PFSK-1 (cell line): ENCODE results near the gene SERGEF.

Experiments used
- FOXP2 ChIP-seq: optimal IDR thresholded peaks from 2 replicates; pipeline ENCODE3; 2011; ENCODE audit warnings: borderline replicate concordance, control low read depth, inconsistent platforms; ENCODE audit not compliant: insufficient read depth; ENCODE audit errors: extremely low read length, extremely low read depth
- POLR2AphosphoS5 ChIP-seq: IDR thresholded peaks from 2 replicates; pipeline ENCODE4 v1.6.1; 2012; ENCODE audit warnings: low read depth, mild to moderate bottlenecking, control low read depth, low read length, moderate library complexity
- SIN3A ChIP-seq: IDR thresholded peaks from 2 replicates; pipeline ENCODE4 v1.6.1; 2012; ENCODE audit warnings: mild to moderate bottlenecking, low read length, moderate library complexity, borderline replicate concordance; ENCODE audit not compliant: insufficient read depth
- TAF1 ChIP-seq: IDR thresholded peaks from 2 replicates; pipeline ENCODE4 v1.6.1; 2012; ENCODE audit warnings: low read length, control low read depth, borderline replicate concordance; ENCODE audit not compliant: insufficient read depth
- TF ChIP-seq, protein P1 (sequence below), 2 experiments: IDR thresholded peaks; 2 replicates each; pipeline versions ENCODE4 v1.6.1 to v1.8.0; 2011 to 2012; ENCODE audit warnings: low read depth in 2 of 2, low read length in 2 of 2, control low read depth in 1 of 2, inconsistent platforms in 1 of 2, mild to moderate bottlenecking in 1 of 2, moderate library complexity in 1 of 2; ENCODE audit not compliant: insufficient read depth in 1 of 2

Gene SERGEF

GRCh38 chr11:17950644-17951043 lies 62.2 kb downstream of the SERGEF start:
- no peak for TF ChIP-seq POLR2AphosphoS5
- TF ChIP-seq, protein P1, sequence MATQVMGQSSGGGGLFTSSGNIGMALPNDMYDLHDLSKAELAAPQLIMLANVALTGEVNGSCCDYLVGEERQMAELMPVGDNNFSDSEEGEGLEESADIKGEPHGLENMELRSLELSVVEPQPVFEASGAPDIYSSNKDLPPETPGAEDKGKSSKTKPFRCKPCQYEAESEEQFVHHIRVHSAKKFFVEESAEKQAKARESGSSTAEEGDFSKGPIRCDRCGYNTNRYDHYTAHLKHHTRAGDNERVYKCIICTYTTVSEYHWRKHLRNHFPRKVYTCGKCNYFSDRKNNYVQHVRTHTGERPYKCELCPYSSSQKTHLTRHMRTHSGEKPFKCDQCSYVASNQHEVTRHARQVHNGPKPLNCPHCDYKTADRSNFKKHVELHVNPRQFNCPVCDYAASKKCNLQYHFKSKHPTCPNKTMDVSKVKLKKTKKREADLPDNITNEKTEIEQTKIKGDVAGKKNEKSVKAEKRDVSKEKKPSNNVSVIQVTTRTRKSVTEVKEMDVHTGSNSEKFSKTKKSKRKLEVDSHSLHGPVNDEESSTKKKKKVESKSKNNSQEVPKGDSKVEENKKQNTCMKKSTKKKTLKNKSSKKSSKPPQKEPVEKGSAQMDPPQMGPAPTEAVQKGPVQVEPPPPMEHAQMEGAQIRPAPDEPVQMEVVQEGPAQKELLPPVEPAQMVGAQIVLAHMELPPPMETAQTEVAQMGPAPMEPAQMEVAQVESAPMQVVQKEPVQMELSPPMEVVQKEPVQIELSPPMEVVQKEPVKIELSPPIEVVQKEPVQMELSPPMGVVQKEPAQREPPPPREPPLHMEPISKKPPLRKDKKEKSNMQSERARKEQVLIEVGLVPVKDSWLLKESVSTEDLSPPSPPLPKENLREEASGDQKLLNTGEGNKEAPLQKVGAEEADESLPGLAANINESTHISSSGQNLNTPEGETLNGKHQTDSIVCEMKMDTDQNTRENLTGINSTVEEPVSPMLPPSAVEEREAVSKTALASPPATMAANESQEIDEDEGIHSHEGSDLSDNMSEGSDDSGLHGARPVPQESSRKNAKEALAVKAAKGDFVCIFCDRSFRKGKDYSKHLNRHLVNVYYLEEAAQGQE (IDR thresholded peaks at IDR 0.05; ENCODE audit: insufficient read depth in 1 of 2, low read depth in 2 of 2, low read length in 2 of 2): no peak
- no peak for TF ChIP-seq SIN3A
- no peak for TF ChIP-seq FOXP2
- no peak for TF ChIP-seq TAF1

DNA sequence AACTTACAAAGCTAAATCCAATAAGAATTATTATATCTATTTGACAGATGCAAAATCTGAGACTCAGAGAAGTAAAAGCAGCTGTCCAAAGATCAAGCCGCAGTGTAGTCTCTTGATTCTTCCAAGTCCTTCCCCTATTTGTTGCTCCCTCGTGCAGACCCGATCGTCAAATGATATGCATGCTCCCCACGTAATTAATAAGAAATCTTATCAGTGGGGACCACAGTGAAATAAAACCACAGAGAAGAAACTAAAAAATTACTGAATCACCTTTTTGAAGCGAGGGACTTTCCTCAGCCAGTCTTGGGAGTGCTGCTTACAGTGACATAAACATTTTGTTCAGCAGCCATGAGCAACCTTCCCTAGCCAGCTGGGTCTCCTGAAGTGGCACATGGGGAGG lies 64.6 kb downstream of the SERGEF start:
- TF ChIP-seq POLR2AphosphoS5: no peak

DNA sequence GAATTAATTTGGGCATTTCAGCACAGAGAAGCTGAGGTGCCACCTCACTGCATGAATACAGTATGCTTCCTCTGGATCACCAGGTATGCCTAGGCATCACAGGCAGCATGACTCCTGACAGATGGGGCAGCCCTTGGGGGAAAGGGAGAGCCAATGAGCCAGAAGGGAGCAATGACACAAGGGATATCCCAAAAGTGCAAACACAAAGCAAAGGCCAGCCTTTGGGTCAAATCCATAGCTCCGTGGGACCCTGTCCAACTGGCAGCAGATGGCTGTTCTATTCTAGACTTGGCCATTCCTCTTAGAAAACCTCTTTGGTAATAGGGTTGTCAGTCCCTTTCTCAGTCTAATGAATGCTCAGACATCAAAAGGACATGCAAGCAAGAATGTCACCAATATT lies 73.3 kb downstream of the SERGEF start:
- TF ChIP-seq FOXP2: no peak
- TF ChIP-seq SIN3A: no peak
- TF ChIP-seq TAF1: no peak
- TF ChIP-seq POLR2AphosphoS5: no peak
- TF ChIP-seq, protein P1 (IDR thresholded peaks at IDR 0.05; ENCODE audit: insufficient read depth in 1 of 2, low read depth in 2 of 2, low read length in 2 of 2): no peak

DNA sequence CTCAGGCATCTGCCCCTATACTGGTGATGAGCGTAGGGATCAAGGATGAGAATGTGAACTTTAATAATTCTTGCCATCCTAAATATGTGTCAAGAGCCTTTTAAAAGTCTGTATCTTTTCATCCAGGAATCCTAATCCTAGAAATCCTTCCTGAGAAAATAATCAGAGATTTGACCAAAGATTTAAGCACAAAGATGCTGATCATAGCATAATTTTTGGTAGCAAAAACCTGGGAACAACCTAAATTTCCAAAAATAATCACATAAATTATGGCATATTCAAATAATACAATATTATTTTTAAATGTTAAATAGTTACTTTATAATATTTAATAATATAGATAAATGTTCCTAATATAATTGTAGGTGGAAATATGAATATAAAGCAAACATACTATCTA lies 76.1 kb downstream of the SERGEF start:
- TF ChIP-seq FOXP2 (no peak), POLR2AphosphoS5 (no peak), SIN3A (no peak), TAF1 (no peak)
- TF ChIP-seq, protein P1 (IDR thresholded peaks at IDR 0.05; ENCODE audit: insufficient read depth in 1 of 2, low read depth in 2 of 2, low read length in 2 of 2): no peak

DNA sequence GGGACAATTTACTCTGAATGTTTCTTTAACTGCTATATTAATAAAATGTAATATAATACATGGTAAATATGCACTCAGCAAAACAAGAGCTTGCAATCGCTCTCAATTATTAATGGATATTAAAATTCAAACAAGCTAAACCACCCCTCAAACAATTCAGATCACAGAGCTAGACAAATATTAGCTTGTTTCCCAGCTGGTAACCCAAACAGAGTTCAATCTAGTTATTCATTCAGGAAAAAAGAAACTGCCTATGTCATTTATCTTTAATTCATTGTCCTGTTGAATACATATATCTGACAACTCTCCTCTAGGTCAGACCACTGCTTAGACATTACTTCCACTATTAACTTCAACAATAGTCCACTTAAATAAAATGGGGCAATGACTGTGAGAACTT lies 78.7 kb downstream of the SERGEF start:
- TF ChIP-seq TAF1 (no peak), FOXP2 (no peak)

- TF ChIP-seq FOXP2 (no peak), SIN3A (no peak), TAF1 (no peak), POLR2AphosphoS5 (no peak)
- TF ChIP-seq, protein P1 (IDR thresholded peaks at IDR 0.05; ENCODE audit: insufficient read depth in 1 of 2, low read depth in 2 of 2, low read length in 2 of 2): no peak
Observed at GRCh38 chr11:17933708-17934107, 79.1 kb downstream of the SERGEF start.
